GM03348 (cell line): ENCODE measurements around the gene SPHK1.
"Not testable (repeated sequence)": the region's sequence is repeated elsewhere in the genome, so short reads cannot be mapped to it uniquely, and the experiment has no call there.

ENCODE experiments used
- DNase-seq: peaks from one replicate; pipeline ENCODE4 v3.0.0; 2012; ENCODE audit warnings: low spot score

The SPHK1 gene, protein sequence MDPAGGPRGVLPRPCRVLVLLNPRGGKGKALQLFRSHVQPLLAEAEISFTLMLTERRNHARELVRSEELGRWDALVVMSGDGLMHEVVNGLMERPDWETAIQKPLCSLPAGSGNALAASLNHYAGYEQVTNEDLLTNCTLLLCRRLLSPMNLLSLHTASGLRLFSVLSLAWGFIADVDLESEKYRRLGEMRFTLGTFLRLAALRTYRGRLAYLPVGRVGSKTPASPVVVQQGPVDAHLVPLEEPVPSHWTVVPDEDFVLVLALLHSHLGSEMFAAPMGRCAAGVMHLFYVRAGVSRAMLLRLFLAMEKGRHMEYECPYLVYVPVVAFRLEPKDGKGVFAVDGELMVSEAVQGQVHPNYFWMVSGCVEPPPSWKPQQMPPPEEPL

DNA sequence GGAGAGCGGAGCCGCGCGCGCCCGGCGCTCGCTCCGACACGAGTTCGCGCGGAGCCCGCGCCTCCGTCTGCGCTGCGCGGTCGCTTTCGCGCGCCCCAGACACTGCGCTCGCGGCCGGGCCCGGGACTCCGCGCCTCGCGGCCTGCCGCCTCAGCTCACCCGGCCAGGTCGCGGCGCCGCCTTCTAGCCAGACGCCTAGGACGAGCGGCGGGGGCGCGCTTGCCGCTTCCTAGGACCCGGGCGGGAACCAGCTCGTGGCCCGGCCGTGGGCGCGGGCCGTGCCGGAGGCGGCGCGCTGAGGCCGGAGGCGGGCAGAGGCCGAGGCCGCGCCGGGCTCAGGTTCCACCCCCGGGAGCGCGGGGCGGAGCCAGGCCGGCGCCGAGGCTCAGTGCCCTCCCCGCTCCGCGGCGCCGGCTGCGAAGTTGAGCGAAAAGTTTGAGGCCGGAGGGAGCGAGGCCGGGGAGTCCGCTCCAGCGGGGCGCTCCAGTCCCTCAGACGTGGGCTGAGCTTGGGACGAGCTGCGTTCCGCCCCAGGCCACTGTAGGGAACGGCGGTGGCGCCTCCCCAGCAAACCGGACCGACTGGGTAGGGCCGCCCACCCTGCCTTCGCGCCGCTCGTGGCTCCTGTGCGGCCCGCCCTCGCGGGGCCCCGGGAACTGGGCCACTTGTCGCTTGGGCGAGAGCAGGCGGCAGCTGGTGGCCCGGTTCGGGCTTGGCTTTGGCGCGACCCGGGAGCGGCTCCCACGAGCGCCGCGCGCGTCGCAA lies at the start of gene SPHK1:
SPHK1 (plus strand) TSS at position 388 of the 765 bp plus-strand sequence. CDS start 1,036 bp downstream, outside the sequence.
- peak; percentile 96 for DNase-seq

DNA sequence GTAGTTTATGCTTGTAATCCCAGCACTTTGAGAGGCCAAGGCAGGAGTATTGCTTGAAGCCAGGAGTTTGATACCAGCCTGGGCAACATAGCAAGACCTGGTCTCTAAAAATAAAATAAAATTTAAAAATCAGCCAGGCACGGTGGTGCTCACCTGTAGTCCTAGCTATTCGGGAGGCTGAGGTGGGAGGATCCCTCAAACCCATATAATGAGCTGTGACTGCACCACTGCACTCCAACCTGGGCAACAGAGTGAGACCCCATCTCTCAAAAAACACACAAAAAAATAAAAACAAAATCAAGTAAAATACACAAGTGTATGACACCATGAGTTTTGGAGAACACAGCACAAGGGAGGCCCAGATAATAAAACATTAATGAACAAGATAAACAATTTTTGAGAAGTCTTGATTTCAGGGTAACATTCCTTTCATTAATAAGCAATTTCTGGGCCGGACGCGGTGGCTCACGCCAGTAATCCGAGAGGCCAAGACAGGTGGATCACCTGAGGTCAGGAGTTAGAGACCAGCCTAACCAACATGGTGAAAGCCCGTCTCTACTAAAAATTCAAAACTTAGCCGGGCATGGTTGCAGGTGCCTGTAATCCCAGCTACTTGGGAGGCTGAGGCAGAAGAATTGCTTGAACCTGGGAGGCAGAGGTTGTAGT lies 48.6 kb upstream of the SPHK1 start:
- no peak for DNase-seq

DNA sequence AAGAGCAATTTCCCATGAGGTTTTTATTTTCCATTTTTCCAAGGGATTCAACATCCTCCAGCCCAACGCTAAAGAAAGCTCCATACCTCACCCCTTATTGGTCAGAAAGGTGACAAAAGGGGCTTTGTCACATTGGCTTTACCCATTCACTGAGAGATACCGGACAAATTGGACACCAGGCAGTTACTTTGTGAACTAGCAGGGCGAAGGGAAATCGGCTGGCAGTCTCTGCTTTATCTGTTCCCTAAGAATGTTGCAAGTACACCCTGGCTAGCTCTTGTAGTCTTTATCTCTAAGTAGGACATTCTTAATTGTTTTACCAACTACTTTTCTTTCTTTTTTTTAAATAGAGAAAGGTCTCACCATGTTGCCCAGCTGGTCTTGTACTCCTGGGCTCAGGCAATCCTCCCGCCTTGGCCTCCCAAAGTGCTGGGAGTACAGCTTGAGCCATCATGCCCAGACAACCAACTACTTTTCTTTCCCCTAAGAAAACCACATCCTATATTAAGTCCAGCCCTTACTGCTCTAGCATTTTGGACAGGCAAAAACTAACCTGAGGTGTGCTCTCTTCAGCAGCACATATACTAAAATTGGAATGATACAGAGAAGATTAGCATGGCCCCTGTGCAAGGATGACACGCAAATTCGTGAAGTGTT lies 47.5 kb upstream of the SPHK1 start:
- DNase-seq = no peak

DNA sequence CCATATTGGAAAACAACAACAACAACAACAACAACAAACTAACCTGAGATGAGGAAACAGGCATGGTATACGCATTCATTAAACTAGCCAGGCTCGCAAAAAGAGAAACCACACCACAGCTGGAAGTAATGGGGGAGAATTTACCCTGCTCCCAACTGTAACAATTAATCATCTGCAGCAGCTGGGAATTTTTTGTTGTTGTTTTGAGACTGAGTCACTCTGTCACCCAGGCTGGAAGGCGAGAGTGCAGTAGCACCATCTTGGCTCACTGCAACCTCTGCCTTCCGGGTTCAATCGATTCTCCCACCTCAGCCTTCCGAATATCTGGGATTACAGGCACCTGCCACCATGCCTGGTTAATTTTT lies 47.0 kb upstream of the SPHK1 start:
- DNase-seq = peak; percentile 61

DNA sequence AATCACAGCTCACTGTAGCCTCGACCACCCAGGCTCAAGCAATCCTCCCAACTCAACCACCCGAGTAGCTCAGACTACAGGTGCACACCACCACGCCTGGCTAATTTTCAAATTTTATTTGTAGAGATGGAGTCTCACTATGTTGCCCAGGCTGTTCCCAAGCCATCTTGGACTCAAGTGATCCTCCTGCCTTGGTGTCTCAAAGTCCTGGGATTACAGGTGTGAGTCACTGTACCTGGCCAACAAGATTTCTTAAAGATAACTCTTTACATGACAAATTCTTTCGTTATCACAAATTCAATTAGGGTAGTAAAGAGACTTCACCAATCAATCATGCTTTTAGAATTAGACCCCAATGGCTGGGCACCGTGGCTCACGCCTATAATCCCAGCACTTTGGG lies 43.1 kb upstream of the SPHK1 start:
- DNase-seq = no peak

DNA sequence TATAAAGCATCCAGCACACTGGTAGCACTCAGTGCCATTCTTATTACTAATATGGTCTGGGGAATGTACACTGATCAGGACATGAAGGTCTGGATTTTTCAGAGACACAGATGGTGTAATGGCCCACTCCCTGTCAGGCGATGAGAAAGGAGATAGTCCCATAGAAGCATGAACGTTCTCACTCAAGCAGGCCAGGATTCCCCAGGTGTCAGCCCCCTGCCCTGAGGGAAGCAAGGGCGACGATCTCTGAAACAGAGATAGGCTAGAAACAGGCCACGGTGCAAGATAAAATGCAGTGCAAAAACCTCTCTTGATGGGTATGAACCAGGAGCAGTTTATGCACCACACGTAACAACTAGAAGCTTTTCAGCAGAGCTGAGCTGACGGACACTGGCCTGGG lies 41.3 kb upstream of the SPHK1 start:
- no peak for DNase-seq

DNA sequence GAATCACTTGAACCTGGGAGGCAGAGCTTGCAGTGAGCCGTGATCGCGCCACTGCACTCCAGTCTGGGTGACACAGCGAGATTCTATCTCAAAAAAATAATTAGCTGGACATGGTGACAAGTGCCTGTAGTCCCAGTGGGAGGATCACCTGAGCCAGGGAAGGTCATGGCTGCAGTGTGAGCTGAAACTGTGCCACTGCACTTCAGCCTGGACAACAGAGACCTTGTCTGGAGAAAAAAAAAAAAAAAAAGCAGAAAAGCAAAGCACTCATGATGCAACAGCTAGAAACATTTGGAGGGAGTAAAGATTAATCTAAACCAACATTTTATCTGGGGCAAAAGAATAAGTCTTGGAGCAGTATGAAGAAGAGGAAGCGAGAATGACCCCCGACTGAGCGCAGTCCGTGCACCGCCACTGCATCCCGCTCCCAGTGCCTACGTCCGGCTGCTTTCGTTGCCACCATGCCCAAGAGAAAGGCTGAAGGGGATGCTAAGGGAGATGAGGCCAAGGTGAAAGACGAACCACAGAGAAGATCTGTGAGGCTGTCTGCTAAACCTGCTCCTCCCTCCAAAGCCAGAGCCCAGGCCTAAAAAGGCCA lies 38.9 kb upstream of the SPHK1 start:
- DNase-seq = peak; percentile 41

DNA sequence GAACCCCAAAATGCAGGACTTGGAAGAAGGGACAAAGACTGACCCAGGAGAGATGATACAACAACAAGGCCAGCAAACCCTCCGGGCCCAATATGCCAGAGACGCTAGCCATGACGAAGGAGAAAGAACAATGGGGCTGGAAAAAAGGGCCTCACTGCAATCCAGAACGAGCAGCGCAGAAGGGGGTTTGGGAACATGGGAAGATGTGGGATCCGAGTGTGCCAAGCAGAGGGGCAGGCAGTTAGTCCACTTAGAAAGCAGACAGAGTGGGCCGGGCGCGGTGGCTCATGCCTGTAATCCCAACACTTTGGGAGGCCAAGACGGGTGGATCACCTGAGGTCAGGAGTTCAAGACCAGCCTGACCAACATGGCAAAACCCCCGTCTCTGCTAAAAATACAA lies 37.5 kb upstream of the SPHK1 start:
- DNase-seq = not testable (repeated sequence)

DNA sequence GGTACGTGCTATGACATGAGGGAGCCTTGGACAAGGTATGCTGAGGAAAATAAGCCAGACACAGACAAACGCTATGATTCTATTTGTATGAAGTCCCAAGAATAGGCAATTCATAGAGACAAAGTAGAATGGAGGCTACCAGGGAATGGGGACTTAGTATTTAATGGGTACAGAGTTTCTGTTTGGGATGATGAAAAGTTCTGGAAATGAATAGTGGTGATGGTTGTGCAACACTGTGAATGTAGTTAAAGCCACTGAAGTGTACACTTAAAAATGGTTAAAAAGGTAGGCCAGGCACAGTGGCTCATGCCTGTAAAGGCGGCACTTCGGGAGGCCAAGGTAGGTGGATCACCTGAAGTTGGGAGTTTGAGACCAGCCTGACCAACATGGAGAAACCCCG lies 33.9 kb upstream of the SPHK1 start:
- no peak for DNase-seq

DNA sequence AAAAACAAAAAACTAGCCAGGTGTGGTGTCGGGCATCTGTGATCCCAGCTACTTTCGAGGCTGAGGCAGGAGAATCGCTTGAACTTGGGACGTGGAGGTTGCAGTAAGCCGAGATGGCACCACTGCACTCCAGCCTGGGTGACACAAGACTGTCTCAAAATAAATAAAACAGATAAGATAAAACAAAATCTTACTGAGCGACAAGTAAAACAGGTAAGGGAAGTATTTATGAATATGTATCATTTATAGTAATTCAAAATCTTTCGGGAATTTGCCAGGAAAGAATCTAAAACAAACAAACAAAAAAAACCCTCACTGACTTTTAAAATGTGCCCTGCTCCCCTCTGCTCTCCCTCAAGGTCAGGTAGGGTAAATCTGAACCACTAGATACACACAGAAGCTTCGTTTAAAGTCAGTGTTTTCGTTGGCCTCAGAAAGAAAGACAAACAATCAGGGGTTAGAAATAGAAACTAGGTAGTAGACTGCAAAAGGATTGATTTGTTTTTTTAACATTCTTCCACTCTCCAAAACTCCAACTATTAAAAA lies 32.8 kb upstream of the SPHK1 start:
- DNase-seq = no peak

DNA sequence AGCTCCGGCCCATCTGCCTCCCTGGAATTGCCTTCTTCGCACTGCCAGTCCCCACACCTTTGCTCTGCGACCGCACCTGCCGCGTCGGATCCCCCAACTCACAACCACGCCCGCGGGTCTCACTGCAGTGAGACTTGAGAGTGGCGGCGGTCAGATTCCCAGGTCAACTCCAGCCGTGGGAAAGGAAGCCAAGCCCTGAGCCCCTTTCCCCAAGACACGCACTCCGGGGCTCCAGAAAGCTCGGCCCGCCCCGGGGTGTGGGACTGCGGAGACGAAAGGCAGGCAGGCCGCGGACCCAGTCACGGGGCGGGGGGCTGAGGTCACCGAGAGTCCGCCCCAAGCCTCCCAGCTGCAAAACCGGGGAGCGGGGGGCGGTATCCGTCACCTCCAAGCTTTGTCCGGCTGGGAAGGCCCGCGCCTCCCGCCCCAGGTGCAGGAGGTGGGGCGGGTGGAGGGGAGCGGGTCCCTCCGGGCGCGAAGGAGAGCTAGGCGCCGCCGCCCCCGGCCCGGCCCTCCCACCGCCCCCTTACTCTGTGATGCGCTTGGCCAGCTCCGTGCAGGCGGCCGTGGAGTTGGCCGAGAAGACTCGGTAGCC lies 31.3 kb upstream of the SPHK1 start:
- peak; percentile 66 for DNase-seq

DNA sequence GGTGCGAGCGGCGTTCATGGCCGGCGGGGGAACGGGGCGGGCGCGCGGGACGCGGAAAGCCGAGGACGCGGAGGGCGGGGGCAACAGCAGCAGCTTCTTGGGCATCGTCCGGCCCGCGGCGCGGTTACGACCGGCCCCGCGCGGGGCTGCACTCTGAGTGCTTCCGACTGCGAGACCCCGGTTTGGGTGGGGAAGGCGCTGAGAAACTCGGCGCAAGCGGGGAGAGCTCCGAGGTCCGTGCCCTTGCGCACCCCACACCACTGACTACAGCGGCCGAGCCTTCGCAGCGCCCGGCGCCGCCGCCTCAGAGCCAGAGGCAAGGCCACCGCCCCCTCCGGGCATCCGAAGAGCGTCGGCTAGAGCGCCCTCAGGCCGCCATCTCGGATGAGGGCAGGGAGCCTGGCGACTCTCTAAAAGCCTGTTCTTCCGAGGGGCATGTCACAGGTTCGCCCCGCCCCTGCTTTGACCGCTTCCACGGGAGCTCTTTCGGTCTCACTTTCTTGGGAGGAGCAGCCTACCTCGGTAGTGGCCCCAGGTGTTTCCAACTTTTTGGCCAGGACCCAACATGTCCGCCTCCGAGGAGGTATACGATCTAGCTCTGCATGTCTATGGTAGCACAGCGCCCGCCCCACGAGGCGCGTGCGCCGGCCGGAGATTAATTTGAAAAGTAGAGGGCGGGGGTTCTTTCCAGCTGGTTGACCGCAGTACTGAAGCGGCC lies 30.7 kb upstream of the SPHK1 start, which contains the start of gene PRPSAP1:
PRPSAP1 (minus strand) TSS at position 318 of the 718 bp plus-strand sequence; CDS start at position 105, 213 bp downstream.
- peak; percentile 96 for DNase-seq

DNA sequence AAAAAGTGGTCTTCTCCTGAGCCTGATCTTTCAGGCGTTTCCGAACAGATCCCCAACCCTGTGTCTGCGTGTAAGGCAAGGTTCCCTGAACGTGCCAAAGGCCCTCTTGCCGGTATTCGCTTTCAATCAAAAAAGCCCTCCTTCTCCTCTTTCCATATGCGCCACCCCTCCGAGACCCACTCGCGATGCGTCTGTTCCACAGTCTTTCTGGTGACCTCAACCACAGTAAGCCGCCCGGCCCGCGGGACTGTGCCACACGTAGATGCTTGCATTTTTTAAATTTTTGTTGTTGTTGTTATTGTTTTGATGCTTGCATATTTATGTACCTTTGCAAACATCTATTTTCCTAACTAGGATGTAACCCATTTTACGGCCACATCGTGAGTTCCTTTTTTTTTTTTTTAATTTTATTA lies 30.1 kb upstream of the SPHK1 start:
- DNase-seq = no peak

DNA sequence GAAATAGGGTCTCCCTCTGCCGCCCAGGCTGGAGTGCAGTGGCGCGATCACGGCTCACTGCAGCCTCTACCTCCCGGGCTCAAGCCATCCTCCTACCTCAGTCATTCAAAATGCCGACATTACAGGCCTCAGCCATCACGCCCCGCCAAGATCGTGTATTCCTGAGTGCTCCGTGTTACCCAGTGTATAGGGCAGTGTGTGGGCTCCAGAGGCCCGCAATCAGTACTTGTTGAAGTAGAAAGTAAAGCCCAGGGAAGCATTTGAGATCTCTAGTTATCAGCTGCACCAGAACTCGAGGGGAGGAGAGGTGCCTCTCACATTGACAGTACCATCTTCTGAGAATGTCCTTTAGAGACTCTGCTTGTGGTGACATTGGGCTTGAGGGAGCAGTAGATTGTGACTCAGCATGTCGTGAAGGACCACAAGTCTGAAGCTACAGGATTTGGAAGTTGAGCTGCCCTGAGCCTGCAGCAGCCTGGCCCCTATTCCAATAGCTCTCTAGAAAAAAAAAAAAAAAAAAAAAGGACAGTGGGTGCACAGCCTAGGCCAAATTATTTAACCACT lies 29.6 kb upstream of the SPHK1 start:
- no peak for DNase-seq

DNA sequence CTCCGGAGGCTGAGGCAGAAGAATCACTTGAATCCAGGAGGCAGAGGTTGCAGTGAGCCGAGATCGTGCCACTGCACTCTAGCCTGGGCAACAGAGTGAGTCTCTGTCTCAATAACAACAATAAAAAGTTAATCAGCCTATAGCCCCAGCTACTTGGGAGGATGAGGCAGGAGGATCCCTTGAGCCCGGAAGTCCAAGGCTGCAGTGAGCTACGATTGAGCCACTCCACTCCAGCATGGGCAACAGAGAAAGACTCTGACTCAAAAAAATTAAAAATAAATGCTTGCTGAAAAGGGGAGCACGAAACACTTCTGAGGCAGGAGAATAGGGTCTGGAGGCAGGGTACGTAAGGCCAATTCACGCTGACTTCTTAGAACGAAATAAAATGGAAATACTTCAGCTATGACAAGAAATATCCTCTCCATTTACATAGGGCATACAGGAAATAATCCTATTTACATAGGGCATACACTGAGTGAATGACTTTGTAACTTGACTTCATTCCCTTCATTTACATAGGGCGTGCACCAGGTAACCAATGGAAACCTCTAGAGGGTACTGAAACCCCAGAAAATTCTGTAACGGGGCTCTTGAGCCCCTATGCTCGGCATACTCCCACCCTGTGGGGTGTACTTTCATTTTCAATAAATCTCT lies 27.5 kb upstream of the SPHK1 start:
- no peak for DNase-seq

DNA sequence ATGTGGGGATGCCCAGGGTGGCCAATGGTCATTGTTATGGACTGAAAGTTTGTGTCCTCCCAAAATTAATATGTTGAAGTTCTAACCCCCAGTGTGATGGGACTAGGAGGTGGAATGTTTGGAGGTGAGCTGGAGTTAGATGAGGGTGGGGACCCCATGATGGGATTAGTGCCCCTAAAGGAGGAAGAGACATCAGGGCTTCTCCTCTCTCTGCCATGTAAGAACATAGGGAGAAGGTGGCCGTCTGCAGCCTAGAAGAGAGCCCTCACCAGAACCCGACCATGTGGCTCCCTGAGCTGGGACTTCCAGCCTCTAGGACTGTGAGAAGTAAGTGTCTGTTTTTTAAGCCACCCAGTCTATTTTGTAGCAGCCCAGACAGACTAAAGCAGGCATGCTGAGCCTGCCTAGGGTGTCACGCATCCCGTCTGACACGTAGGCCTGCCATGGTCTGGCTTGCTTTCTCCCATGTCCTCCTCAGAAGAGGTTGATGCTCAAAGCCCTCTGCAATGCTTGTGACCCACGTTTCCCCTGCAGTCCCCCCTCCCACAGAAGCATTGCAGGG lies 26.7 kb upstream of the SPHK1 start:
- no peak for DNase-seq

DNA sequence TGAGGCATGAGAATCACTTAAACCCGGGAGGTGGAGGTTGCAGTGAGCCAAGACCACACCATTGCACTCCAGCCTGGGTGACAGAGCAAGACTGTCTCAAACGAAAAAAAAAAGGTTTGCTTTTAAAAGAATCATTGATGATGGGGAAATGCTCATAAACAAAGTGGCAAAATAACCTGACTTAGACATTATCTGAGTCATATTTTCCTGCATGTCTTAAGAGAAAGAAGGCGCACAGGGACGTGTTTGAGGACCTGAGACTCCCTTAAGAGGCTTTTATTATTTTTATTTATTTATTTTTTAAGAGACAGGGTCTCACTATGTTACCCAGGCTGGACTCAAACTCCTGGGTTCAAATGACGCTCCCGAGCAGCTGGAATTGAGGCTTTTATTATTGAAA lies 25.0 kb upstream of the SPHK1 start:
- DNase-seq = no peak

DNA sequence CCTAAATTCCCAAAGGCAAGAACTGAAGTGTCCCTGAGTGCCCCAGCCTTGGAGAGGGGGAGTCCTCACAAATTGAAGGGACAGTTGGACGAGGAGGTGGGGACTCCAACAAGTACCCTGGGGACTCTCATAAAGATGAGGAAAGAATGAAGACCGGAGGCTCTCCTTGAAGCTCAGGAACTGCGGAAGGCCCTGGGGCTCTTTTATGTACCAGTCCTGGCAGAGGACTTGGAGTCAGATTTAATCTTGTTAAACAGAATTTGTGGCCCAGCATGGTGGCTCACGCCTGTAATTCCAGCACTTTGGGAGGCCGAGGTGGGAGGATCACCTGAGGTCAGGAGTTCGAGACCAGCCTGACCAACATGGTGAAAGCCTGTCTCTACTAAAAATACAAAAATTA lies 24.6 kb upstream of the SPHK1 start:
- DNase-seq = not testable (repeated sequence)

DNA sequence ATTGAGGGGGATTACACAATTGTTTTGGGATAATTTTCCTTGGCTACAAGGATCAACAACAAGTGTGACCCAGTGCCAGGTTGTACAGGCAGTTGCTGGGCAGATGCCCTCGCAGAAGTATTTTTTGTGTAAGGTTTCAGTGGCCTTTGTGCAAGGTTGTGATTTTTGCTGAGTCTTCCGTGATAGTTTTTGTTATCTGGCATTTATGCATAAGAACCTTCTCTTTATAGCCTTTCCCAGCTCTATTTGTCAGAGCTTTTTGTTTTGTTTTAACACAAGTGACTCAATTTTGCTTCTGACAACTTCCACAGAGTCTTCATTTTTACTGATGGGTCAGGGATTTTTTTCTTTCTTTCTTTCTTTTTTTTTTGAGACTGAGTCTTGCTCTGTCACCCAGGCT lies 23.9 kb upstream of the SPHK1 start:
- DNase-seq = no peak
